ENCODE measurements around the gene GLIS1. TPM values are rescaled to one million over a fixed set of nuclear protein-coding genes. Genes with fewer than 3 reads are reported as not detected.

The GLIS1 gene
- total and polyA plus RNA-seq, 2 of the 8 experiments (the other 6 are each of a cell fraction or from before 2014, with no cell fraction given), result 0.15 to 0.22 TPM

DNA sequence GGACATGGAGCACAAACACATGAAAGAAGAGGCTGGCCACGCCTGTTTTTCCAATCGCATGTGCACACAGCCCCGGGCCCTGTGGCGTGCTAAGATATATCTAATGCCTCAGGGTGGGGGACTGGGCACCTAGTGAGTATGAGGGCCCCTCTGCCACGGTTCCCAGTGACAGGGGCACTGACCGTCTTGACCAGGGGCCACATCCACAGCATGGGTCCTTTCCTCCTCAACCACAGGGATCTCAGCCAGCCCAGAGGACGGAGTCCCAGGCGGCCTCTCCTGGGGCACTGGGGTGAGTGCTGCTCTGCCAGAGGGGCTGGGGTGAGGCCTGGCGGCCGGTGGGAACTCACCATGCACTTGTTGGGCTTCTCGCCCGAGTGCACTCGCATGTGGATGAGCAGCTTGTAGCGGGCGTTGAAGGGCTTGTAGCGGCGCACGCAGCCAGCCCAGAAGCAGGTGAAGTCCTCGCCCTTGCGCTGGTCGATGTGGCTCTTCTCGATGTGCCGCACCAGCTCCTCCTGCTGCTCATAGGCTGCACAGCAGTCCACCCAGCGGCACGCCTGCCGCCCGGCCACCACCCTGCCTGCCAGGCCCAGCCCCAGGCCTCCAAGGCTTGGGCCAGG lies 145.1 kb downstream of the GLIS1 start (continued):
- TF ChIP-seq SIN3A (conservative IDR thresholded peaks at IDR 0.05 in 1 of 2, IDR thresholded peaks at IDR 0.05 in 1 of 2; ENCODE audit: low read depth in 1 of 2, low read length in 2 of 2) (0 out of 4 replicates have a peak, but pooled peaks of 1 of the 2 experiments have one; percentile 33), HDAC2 (IDR thresholded peaks at IDR 0.05; ENCODE audit: borderline replicate concordance in 1 of 2, low read depth in 2 of 2, low read length in 2 of 2) (no peak), RBBP5 (IDR thresholded peaks at IDR 0.05; ENCODE audit: borderline replicate concordance, low read depth, low read length) (no peak), JUND (IDR thresholded peaks at IDR 0.05; ENCODE audit: low read length) (0 out of 2 replicates have a peak, but pooled peaks have one; percentile 19), KDM5A (IDR thresholded peaks at IDR 0.05; ENCODE audit: low read length) (no peak), RAD21 (IDR thresholded peaks at IDR 0.05 in 1 of 2, conservative IDR thresholded peaks at IDR 0.05 in 1 of 2; ENCODE audit: low read depth in 2 of 2, low read length in 2 of 2) (peak; percentile 85 to 87), E2F6 (IDR thresholded peaks at IDR 0.05) (peak; percentile 81)
- TF ChIP-seq, protein P1, sequence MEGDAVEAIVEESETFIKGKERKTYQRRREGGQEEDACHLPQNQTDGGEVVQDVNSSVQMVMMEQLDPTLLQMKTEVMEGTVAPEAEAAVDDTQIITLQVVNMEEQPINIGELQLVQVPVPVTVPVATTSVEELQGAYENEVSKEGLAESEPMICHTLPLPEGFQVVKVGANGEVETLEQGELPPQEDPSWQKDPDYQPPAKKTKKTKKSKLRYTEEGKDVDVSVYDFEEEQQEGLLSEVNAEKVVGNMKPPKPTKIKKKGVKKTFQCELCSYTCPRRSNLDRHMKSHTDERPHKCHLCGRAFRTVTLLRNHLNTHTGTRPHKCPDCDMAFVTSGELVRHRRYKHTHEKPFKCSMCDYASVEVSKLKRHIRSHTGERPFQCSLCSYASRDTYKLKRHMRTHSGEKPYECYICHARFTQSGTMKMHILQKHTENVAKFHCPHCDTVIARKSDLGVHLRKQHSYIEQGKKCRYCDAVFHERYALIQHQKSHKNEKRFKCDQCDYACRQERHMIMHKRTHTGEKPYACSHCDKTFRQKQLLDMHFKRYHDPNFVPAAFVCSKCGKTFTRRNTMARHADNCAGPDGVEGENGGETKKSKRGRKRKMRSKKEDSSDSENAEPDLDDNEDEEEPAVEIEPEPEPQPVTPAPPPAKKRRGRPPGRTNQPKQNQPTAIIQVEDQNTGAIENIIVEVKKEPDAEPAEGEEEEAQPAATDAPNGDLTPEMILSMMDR (IDR thresholded peaks at IDR 0.05; ENCODE audit: control extremely low read depth in 1 of 3, insufficient read depth in 1 of 3, low read depth in 1 of 3, low read length in 3 of 3), result peak; percentile 90 to 98 (median 97)

Measured in H1 (cell line).